Loucy (cell line): ENCODE measurements around the gene ADAMTS2.

Source experiments
- H2AFZ ChIP-seq: fragments of 200-600 bp; sonication (generic); 2 replicates; pipeline ENCODE4 v1.6.0; 2016; ENCODE audit warnings: antibody characterized with exemption, mild to moderate bottlenecking, low read length, moderate library complexity
- H3F3A ChIP-seq: fragments of 200-600 bp; 2 replicates; pipeline ENCODE4 v1.6.0; 2016; ENCODE audit warnings: antibody characterized with exemption, low read depth, mild to moderate bottlenecking
- H3K27me3 ChIP-seq: fragments of 200-600 bp; sonication (generic); 2 replicates; pipeline ENCODE4 v1.6.1; 2014; ENCODE audit warnings: low read length, mild to moderate bottlenecking; ENCODE audit not compliant: insufficient read depth, poor library complexity, severe bottlenecking
- H3K36me3 ChIP-seq: fragments of 200-600 bp; sonication (generic); 2 replicates; pipeline ENCODE4 v1.6.1; 2016; ENCODE audit warnings: low read length; ENCODE audit not compliant: insufficient read depth
- H3K4me1 ChIP-seq: fragments of 200-600 bp; sonication (generic); 2 replicates; pipeline ENCODE4 v1.5.1; 2014; ENCODE audit warnings: low read length, mild to moderate bottlenecking; ENCODE audit not compliant: insufficient read depth, poor library complexity, severe bottlenecking
- H3K4me2 ChIP-seq: fragments of 200-600 bp; sonication (generic); 2 replicates; pipeline ENCODE4 v1.6.0; 2014; ENCODE audit warnings: antibody characterized with exemption, low read length, low read depth, mild to moderate bottlenecking; ENCODE audit not compliant: poor library complexity, severe bottlenecking
- H3K4me3 ChIP-seq: fragments of 200-600 bp; sonication (generic); 2 replicates; pipeline ENCODE4 v1.5.1; 2014; ENCODE audit warnings: low read length, mild to moderate bottlenecking, mixed read lengths; ENCODE audit not compliant: poor library complexity, severe bottlenecking
- H3K79me2 ChIP-seq: fragments of 200-600 bp; sonication (generic); 2 replicates; pipeline ENCODE4 v1.6.1; 2014; ENCODE audit warnings: low read length; ENCODE audit not compliant: insufficient read depth
- H3K9ac ChIP-seq: fragments of 200-600 bp; sonication (generic); 2 replicates; pipeline ENCODE4 v1.6.0; 2014; ENCODE audit warnings: mild to moderate bottlenecking, low read depth, low read length, moderate library complexity; ENCODE audit not compliant: poor library complexity, severe bottlenecking
- H3K9me2 ChIP-seq: fragments of 200-600 bp; sonication (generic); replicated peaks from 2 replicates; pipeline ENCODE4 v1.6.1; 2016; ENCODE audit warnings: low read depth, low read length, mixed read lengths
- H3K9me3 ChIP-seq: fragments of 200-600 bp; sonication (generic); 2 replicates; pipeline ENCODE4 v1.6.1; 2014; ENCODE audit warnings: mild to moderate bottlenecking, antibody characterized with exemption, low read length, low read depth; ENCODE audit not compliant: insufficient read depth
- H4K20me1 ChIP-seq: fragments of 200-600 bp; sonication (generic); 2 replicates; pipeline ENCODE4 v1.6.0; 2014; ENCODE audit warnings: antibody characterized with exemption, low read length, mild to moderate bottlenecking; ENCODE audit not compliant: insufficient read depth, poor library complexity, severe bottlenecking
- EZH2phosphoT487 ChIP-seq: fragments of 200-600 bp; IDR thresholded peaks from 2 replicates; pipeline ENCODE4 v1.6.1; 2018; ENCODE audit warnings: antibody characterized with exemption, mild to moderate bottlenecking, moderate library complexity, borderline replicate concordance
- TF ChIP-seq, protein P1 (sequence below): fragments of 200-600 bp; sonication (generic); conservative IDR thresholded peaks from 2 replicates; pipeline ENCODE4 v1.5.1; 2014; ENCODE audit warnings: mild to moderate bottlenecking, antibody characterized with exemption, low read length

Gene ADAMTS2

DNA sequence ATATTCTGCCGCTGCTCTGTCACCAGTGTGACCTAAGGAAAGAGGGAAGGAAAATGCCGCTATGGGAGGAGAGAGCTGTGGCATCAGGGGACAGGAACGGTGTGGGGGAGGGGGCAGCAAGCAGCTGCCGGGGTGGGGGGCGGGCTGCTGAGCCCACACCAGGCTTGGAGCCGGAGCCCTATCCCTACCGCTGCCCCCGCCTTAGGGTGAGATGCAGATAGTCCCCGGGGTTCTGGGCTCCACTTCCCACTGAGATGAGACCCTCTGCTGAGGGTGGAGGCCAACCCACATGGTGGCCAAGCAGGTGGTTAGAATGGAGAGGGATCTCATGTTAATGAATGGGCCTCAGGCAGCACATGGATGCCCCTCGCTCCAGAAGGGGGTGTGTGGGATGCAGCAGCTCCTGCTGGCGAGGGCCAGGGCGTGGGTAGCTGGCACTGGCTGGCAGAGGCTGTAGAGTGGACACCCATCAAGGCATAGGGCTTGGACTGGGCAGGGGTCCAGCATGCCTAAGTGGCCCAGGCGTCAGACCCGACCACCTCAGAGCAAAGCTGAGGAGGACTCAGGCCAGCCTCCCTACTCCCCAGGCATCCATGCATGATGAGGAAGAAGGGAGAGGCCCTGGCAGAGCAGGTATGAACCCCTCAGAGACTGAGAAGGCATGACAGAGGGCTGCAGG is 153.6 kb downstream of the ADAMTS2 start:
- no peaks in the 10 kb centered on the region for H3F3A ChIP-seq
- H4K20me1 ChIP-seq = no peaks in the 10 kb centered on the region
- TF ChIP-seq, protein P1, sequence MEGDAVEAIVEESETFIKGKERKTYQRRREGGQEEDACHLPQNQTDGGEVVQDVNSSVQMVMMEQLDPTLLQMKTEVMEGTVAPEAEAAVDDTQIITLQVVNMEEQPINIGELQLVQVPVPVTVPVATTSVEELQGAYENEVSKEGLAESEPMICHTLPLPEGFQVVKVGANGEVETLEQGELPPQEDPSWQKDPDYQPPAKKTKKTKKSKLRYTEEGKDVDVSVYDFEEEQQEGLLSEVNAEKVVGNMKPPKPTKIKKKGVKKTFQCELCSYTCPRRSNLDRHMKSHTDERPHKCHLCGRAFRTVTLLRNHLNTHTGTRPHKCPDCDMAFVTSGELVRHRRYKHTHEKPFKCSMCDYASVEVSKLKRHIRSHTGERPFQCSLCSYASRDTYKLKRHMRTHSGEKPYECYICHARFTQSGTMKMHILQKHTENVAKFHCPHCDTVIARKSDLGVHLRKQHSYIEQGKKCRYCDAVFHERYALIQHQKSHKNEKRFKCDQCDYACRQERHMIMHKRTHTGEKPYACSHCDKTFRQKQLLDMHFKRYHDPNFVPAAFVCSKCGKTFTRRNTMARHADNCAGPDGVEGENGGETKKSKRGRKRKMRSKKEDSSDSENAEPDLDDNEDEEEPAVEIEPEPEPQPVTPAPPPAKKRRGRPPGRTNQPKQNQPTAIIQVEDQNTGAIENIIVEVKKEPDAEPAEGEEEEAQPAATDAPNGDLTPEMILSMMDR = no peak
- TF ChIP-seq EZH2phosphoT487 = no peak
- H3K9ac ChIP-seq = no peak overlapping the region
- no peaks in the 10 kb centered on the region for H3K36me3 ChIP-seq
- H3K27me3 ChIP-seq = no peaks in the 10 kb centered on the region
- no peaks in the 10 kb centered on the region for H3K79me2 ChIP-seq
- H3K4me3 ChIP-seq = no peak overlapping the region
- H2AFZ ChIP-seq = no peak overlapping the region
- H3K9me3 ChIP-seq = no peaks in the 10 kb centered on the region
- H3K4me2 ChIP-seq = no peak overlapping the region
- no peaks in the 10 kb centered on the region for H3K9me2 ChIP-seq
- H3K4me1 ChIP-seq = no peaks in the 10 kb centered on the region

DNA sequence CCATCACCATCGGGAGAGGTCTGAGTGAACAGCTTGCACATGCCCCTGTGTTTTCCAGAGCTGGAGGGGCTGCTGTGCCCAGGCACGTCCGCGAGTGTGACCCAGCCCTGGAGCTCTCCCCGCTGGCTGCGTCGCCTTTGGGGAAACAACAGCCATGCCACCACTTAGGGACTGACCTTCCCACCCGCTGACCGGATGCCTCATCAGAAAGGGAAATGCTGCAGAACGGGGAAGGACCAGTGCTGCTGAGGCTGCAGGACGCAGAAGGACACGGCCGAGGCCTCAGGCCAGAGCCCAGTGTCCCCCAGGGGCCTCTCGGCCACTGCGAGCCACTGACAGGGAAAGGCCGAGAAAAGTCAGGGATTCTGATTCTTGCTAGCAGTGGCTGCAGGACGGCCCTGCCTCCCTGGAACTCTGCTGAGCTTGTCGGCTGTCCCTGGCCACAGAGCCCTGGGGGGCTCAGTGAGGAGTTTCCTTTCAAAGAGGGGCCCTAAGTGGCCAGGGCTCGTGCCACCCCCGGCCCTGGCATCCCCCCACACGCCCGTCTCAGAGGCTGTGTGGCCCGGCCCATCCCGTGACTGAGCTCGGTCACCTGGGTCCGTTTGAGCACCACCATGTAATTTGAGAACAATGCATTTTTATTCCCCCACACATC is 154.3 kb downstream of the ADAMTS2 start:
- Histone ChIP-seq H3K4me2 (no peak overlapping the region), H3K9ac (no peak overlapping the region), H3K79me2 (no peaks in the 10 kb centered on the region), H3K36me3 (no peaks in the 10 kb centered on the region), H3K4me3 (no peak overlapping the region), H2AFZ (no peak overlapping the region), H3K27me3 (no peaks in the 10 kb centered on the region), H3K9me2 (no peaks in the 10 kb centered on the region), H3F3A (no peaks in the 10 kb centered on the region), H3K9me3 (no peaks in the 10 kb centered on the region), H3K4me1 (no peaks in the 10 kb centered on the region), H4K20me1 (no peaks in the 10 kb centered on the region)
- TF ChIP-seq, protein P1 = no peak
- no peak for TF ChIP-seq EZH2phosphoT487

DNA sequence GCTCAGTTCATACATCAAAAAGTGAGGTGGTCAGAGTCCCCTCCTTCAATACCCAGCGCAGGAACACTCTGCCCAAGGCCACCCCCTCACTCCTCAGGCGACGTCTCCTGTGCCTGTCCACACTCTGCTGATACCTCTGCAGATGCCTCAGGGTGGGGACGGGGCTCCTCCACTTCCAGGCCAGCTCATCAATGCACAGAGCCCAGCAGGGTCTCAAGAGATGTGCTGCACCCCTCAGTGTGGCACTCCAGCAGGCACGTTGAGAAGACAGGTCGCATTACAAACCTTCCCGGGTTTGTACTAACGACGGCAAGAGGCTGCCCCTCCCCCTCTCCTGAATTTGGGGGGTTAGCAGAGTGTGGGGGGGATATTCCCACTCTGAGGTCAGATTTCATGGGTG is 156.6 kb downstream of the ADAMTS2 start:
- Histone ChIP-seq H3K4me2 (no peak overlapping the region), H3K9me3 (no peaks in the 10 kb centered on the region), H3K27me3 (no peaks in the 10 kb centered on the region), H3K9ac (no peak overlapping the region), H3F3A (no peaks in the 10 kb centered on the region), H3K79me2 (no peaks in the 10 kb centered on the region), H2AFZ (no peak overlapping the region), H4K20me1 (no peaks in the 10 kb centered on the region), H3K9me2 (no peaks in the 10 kb centered on the region), H3K36me3 (no peaks in the 10 kb centered on the region), H3K4me1 (no peaks in the 10 kb centered on the region), H3K4me3 (no peak overlapping the region)
- TF ChIP-seq EZH2phosphoT487 = no peak
- TF ChIP-seq, protein P1 = no peak
